PC-3 (cell line): ENCODE measurements around the gene SLC2A13. TPM values are rescaled to one million over a fixed set of nuclear protein-coding genes. Genes with fewer than 3 reads are reported as not detected.

Experiments used
- ATAC-seq: fragments of 200-7000 bp; cut with Tn5 transposase; 2 replicates; pipeline ENCODE4 v1.9.1; 2020; ENCODE audit warnings: mild to moderate bottlenecking, moderate library complexity
- BruUV-seq: library from RNA; stranded (reverse); fragments of 400-500 nt; replicated peaks from 2 replicates; lab custom pipeline; 2021; lab: Mats Ljungman, UMichigan
- CTCF ChIA-PET: fragments of 300-600 bp; sonication (Branson Sonifier 250); formaldehyde crosslinking; loops from one replicate; lab custom pipeline; 2022; ENCODE audit warnings: antibody characterized with exemption; lab: Charles Lee
- POLR2A ChIA-PET: fragments of 300-600 bp; sonication (Branson Sonifier 250); formaldehyde crosslinking; loops from one replicate; lab custom pipeline; 2022; ENCODE audit warnings: antibody characterized with exemption; ENCODE audit not compliant: unreplicated experiment; lab: Charles Lee
- DNase-seq: peaks from one replicate; pipeline ENCODE4 v3.0.0-alpha.2; 2015
- H2AFZ ChIP-seq: fragments of 300-600 bp; sonication (generic); 2 replicates; pipeline ENCODE4 v1.6.0; 2016; ENCODE audit warnings: antibody characterized with exemption, low read length
- H3F3A ChIP-seq: fragments of 300-600 bp; sonication (generic); one replicate; pipeline ENCODE4 v1.6.0; 2017; ENCODE audit warnings: antibody characterized with exemption, low read length, control low read depth, mild to moderate bottlenecking; ENCODE audit not compliant: unreplicated experiment
- H3K27ac ChIP-seq: fragments of 300-600 bp; sonication (generic); 2 replicates; pipeline ENCODE4 v1.5.1; 2016; ENCODE audit warnings: mild to moderate bottlenecking, low read length
- H3K27me3 ChIP-seq: fragments of 300-600 bp; sonication (generic); 2 replicates; pipeline ENCODE4 v1.6.1; 2016; ENCODE audit warnings: low read length, mixed read lengths
- H3K36me3 ChIP-seq: fragments of 300-600 bp; sonication (generic); 2 replicates; pipeline ENCODE4 v1.6.1; 2016; ENCODE audit warnings: low read depth, mixed run types, low read length, mixed read lengths
- H3K4me1 ChIP-seq: fragments of 300-600 bp; sonication (generic); 2 replicates; pipeline ENCODE4 v1.5.1; 2016; ENCODE audit warnings: low read length; ENCODE audit not compliant: insufficient read depth
- H3K4me2 ChIP-seq: fragments of 300-600 bp; sonication (generic); 2 replicates; pipeline ENCODE4 v1.6.0; 2016; ENCODE audit warnings: low read length
- H3K4me3 ChIP-seq: fragments of 300-600 bp; sonication (generic); 2 replicates; pipeline ENCODE4 v1.5.1; 2016; ENCODE audit warnings: mild to moderate bottlenecking, low read length, mixed read lengths
- H3K79me2 ChIP-seq: fragments of 300-600 bp; sonication (generic); 2 replicates; pipeline ENCODE4 v1.6.1; 2017; ENCODE audit warnings: low read length, mixed read lengths
- H3K9ac ChIP-seq: fragments of 300-600 bp; sonication (generic); 2 replicates; pipeline ENCODE4 v1.6.0; 2016; ENCODE audit warnings: mild to moderate bottlenecking, low read length
- H3K9me2 ChIP-seq: fragments of 300-600 bp; sonication (generic); replicated peaks from 2 replicates; pipeline ENCODE4 v1.6.1; 2016; ENCODE audit warnings: mixed run types, low read length, mixed read lengths
- H3K9me3 ChIP-seq: fragments of 300-600 bp; sonication (generic); 2 replicates; pipeline ENCODE4 v1.6.1; 2016; ENCODE audit warnings: low read length, mixed read lengths
- H4K20me1 ChIP-seq: fragments of 300-600 bp; sonication (generic); 2 replicates; pipeline ENCODE4 v1.6.1; 2016; ENCODE audit warnings: low read length, mixed read lengths
- EZH2 ChIP-seq: fragments of 300-600 bp; sonication (generic); IDR thresholded peaks from one replicate; pipeline ENCODE4 v1.6.1; 2017; ENCODE audit warnings: antibody characterized with exemption, mild to moderate bottlenecking, low read length; ENCODE audit not compliant: unreplicated experiment
- EZH2phosphoT487 ChIP-seq: fragments of 300-600 bp; sonication (generic); IDR thresholded peaks from 2 replicates; pipeline ENCODE4 v1.6.1; 2018; ENCODE audit warnings: mild to moderate bottlenecking, antibody characterized with exemption, low read length, borderline replicate concordance
- intact Hi-C: fragments of 100-400 bp; cut with micrococcal nuclease; formaldehyde crosslinking; loops from 2 replicates; pipeline ENCODE4 v1.9.0; 2023
- total RNA-seq: library from RNA; depleted of rRNA; stranded (reverse); fragments of >200 nt; gene quantifications from 2 replicates; pipeline ENCODE4 v1.2.3, GENCODE V29; 2014
- TF ChIP-seq, protein P1 (sequence below): fragments of 300-600 bp; sonication (generic); conservative IDR thresholded peaks from 2 replicates; pipeline ENCODE4 v1.5.1; 2017; ENCODE audit warnings: antibody characterized with exemption, low read depth, mild to moderate bottlenecking, low read length

SLC2A13 gene
- total RNA-seq, 1 experiment from 2014 or later, result 3.4 TPM

DNA sequence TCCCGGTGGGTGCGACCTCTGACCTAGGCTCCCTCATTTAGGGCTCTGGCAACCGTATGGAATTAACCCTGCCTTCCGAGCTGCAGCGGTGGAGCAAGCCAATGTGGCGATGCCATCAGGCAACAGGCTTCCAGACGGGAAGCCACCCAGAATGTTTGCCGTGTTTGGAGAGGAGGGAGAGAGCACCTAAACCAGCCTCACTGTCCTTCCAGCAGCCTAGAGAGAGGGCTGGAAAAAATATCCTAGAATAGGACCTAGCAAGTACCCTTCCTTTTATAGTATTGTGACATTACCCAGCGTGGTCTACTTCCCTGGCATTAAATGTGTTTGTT, 287 bp upstream of the SLC2A13 start:
- Histone ChIP-seq H3K9ac (no peak overlapping the region), H3K79me2 (no peaks in the 10 kb centered on the region), H3K36me3 (no peaks in the 10 kb centered on the region), H4K20me1 (no peaks in the 10 kb centered on the region), H3K27me3 (no peaks in the 10 kb centered on the region), H3F3A (no peaks in the 10 kb centered on the region), H3K4me3 (peak overlapping the region; percentile 80), H3K9me2 (no peaks in the 10 kb centered on the region), H3K4me1 (0 out of 2 replicates have a peak, but pooled peaks cover 4% of the 10 kb centered on the region), H2AFZ (peak overlapping the region; percentile 95), H3K9me3 (no peaks in the 10 kb centered on the region), H3K27ac (no peak overlapping the region), H3K4me2 (peak overlapping the region; percentile 80)
- intact Hi-C loops, result loop anchor here (2.0 kb wide), 2 partner anchors 51 to 273 kb away; no protein-coding TSS in a partner anchor
- BruUV-seq, result no TSS peak
- CTCF ChIA-PET, result interaction anchor here (0.7 to 3.1 kb wide), 2 partner anchors 95 to 97 kb away, joined by 3 to 19 read pairs; no protein-coding TSS in a partner anchor
- ATAC-seq (peak; percentile 23), DNase-seq (no peak)
- TF ChIP-seq, protein P1, sequence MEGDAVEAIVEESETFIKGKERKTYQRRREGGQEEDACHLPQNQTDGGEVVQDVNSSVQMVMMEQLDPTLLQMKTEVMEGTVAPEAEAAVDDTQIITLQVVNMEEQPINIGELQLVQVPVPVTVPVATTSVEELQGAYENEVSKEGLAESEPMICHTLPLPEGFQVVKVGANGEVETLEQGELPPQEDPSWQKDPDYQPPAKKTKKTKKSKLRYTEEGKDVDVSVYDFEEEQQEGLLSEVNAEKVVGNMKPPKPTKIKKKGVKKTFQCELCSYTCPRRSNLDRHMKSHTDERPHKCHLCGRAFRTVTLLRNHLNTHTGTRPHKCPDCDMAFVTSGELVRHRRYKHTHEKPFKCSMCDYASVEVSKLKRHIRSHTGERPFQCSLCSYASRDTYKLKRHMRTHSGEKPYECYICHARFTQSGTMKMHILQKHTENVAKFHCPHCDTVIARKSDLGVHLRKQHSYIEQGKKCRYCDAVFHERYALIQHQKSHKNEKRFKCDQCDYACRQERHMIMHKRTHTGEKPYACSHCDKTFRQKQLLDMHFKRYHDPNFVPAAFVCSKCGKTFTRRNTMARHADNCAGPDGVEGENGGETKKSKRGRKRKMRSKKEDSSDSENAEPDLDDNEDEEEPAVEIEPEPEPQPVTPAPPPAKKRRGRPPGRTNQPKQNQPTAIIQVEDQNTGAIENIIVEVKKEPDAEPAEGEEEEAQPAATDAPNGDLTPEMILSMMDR, result no peak
- TF ChIP-seq EZH2, result no peak
- TF ChIP-seq EZH2phosphoT487, result no peak
- POLR2A ChIA-PET, result interaction anchor here (0.6 kb wide), 1 partner anchor 123 kb away, joined by 12 read pairs; no protein-coding TSS in a partner anchor

GRCh38 chr12:40105265-40105514, 691 bp downstream of the SLC2A13 start:
- H3K79me2 ChIP-seq, result no peaks in the 10 kb centered on the region
- peak overlapping the region; percentile 45; the same call in 1 of the 2 replicates for H3K9ac ChIP-seq
- H3K27ac ChIP-seq, result no peak overlapping the region
- H3K9me2 ChIP-seq, result no peaks in the 10 kb centered on the region
- H3K27me3 ChIP-seq, result no peaks in the 10 kb centered on the region
- POLR2A ChIA-PET, result no interaction called here
- CTCF ChIA-PET, result interaction anchor here (0.5 kb wide), 1 partner anchor 1696 kb away, joined by 3 read pairs; no protein-coding TSS in a partner anchor
- BruUV-seq, result no TSS peak
- H2AFZ ChIP-seq, result peak overlapping the region; percentile 95
- no peaks in the 10 kb centered on the region for H3K36me3 ChIP-seq
- H3K9me3 ChIP-seq, result no peaks in the 10 kb centered on the region
- peak overlapping the region; percentile 80 for H3K4me3 ChIP-seq
- 0 out of 2 replicates have a peak, but pooled peaks cover 4% of the 10 kb centered on the region for H3K4me1 ChIP-seq
- no peaks in the 10 kb centered on the region for H4K20me1 ChIP-seq
- H3F3A ChIP-seq, result no peaks in the 10 kb centered on the region
- peak; percentile 26 for DNase-seq
- peak overlapping the region; percentile 80 for H3K4me2 ChIP-seq
- no peak for TF ChIP-seq EZH2phosphoT487
- no peak for TF ChIP-seq EZH2
- TF ChIP-seq, protein P1, result no peak
- peak; percentile 54 for ATAC-seq
- intact Hi-C loops, result no loop called here

DNA sequence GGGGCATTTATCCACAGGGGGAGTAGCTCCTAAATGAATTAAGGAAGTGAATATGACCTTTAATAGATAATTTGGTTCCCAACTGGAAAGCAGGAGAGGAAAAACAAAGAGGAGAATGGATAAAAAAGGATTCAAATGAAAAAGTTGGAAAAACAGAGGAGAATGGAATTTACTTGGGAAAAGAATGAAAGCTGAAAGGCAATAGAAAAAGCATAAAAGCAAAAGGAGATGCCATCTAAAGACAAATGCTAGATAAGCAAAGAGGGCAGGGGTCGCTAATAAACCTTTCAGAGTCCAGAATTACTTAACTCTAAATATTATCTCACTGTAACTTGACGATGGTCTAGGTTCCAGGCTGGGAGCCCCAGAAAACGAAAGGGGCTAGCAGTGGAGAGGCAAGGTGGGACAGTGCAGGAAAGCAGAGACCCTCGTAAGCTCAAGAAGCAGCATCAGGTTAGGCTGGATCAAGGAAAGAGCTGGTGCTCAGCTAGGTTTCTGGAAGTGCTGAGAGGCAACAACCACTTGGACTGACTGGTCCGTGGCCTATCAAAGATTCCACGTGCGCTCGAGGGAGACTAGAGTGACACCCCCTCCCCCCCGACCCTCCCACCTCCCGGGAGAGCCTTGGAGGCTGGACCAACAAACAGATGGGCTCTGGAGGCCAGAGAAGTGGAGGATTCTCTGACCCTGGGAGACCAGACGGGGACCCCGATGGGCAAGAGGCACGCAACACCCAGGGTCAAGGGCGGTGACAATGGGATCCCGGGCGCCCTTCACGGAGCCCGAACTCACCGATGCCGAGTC, 1.2 kb downstream of the SLC2A13 start:
- H3K79me2 ChIP-seq, result no peaks in the 10 kb centered on the region
- H2AFZ ChIP-seq, result peak overlapping the region; percentile 95
- no peaks in the 10 kb centered on the region for H3K27me3 ChIP-seq
- BruUV-seq, result no TSS peak
- peak overlapping the region; percentile 45; the same call in 1 of the 2 replicates for H3K9ac ChIP-seq
- ATAC-seq, result no peak
- H3K27ac ChIP-seq, result no peak overlapping the region
- TF ChIP-seq EZH2 (no peak), EZH2phosphoT487 (no peak)
- TF ChIP-seq, protein P1, result no peak
- H3K36me3 ChIP-seq, result no peaks in the 10 kb centered on the region
- DNase-seq, result no peak
- intact Hi-C loops, result no loop called here
- ChIA-PET CTCF (no interaction called here), POLR2A (no interaction called here)
- H3K9me2 ChIP-seq, result no peaks in the 10 kb centered on the region
- H4K20me1 ChIP-seq, result no peaks in the 10 kb centered on the region
- H3K4me3 ChIP-seq, result peak overlapping the region; percentile 80
- 0 out of 2 replicates have a peak, but pooled peaks cover 4% of the 10 kb centered on the region for H3K4me1 ChIP-seq
- H3K4me2 ChIP-seq, result peak overlapping the region; percentile 80
- no peaks in the 10 kb centered on the region for H3K9me3 ChIP-seq
- no peaks in the 10 kb centered on the region for H3F3A ChIP-seq
